ENCODE results near the gene KNDC1.

Gene KNDC1

DNA sequence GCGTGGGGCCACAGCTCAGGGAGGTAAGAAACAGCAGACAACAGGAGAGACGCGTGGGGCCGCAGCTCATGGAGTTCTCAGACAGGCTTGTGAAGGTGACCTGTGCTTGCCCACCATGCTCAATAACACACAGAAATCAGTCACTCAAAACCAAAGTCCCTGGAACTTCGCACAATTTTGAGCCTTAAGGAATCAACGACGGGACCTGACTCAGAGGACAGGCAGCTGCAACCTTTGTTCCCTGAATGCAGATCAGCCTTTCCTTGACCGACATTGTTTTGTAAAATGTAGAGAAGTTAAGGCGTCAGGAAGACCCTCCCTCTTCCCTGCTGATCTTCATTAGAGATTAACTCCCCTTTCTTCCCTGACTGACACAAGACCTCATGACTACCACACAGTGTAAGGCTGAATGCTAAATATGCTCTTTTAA, 8.5 kb upstream of the KNDC1 start:
- no peak overlapping the region for H3K4me3 ChIP-seq (replicated peaks in 1 of 2; ENCODE audit: low read depth in 2 of 2, low read length in 2 of 2)
- DNase-seq (ENCODE audit: low read depth in 2 of 2) = no peak
- TF ChIP-seq, protein P1, sequence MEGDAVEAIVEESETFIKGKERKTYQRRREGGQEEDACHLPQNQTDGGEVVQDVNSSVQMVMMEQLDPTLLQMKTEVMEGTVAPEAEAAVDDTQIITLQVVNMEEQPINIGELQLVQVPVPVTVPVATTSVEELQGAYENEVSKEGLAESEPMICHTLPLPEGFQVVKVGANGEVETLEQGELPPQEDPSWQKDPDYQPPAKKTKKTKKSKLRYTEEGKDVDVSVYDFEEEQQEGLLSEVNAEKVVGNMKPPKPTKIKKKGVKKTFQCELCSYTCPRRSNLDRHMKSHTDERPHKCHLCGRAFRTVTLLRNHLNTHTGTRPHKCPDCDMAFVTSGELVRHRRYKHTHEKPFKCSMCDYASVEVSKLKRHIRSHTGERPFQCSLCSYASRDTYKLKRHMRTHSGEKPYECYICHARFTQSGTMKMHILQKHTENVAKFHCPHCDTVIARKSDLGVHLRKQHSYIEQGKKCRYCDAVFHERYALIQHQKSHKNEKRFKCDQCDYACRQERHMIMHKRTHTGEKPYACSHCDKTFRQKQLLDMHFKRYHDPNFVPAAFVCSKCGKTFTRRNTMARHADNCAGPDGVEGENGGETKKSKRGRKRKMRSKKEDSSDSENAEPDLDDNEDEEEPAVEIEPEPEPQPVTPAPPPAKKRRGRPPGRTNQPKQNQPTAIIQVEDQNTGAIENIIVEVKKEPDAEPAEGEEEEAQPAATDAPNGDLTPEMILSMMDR (IDR thresholded peaks at IDR 0.05; ENCODE audit: low read depth, low read length) = no peak

DNA sequence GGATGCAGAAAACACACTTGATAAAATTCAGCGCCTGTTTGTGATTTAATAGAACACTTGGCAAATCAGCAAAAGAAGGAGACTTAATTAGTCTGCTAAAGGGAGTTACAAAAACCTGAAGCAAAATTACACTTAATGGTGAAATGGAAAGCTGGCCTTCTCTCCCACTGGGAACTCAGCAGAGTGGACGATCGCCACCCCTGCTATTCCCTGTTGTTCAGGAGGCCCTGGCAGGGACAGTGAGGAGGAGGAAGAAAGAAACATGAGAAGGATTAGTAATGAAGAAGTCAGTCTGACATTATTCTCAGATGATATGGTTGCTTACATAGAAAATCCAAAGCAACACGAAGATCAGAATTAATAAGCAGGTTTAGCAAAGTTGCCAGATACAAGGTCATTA, 5.6 kb upstream of the KNDC1 start:
- H3K4me3 ChIP-seq (replicated peaks in 1 of 2; ENCODE audit: low read depth in 2 of 2, low read length in 2 of 2) = no peak overlapping the region
- TF ChIP-seq, protein P1 (IDR thresholded peaks at IDR 0.05; ENCODE audit: low read depth, low read length) = no peak
- no peak for DNase-seq (ENCODE audit: low read depth in 2 of 2)

DNA sequence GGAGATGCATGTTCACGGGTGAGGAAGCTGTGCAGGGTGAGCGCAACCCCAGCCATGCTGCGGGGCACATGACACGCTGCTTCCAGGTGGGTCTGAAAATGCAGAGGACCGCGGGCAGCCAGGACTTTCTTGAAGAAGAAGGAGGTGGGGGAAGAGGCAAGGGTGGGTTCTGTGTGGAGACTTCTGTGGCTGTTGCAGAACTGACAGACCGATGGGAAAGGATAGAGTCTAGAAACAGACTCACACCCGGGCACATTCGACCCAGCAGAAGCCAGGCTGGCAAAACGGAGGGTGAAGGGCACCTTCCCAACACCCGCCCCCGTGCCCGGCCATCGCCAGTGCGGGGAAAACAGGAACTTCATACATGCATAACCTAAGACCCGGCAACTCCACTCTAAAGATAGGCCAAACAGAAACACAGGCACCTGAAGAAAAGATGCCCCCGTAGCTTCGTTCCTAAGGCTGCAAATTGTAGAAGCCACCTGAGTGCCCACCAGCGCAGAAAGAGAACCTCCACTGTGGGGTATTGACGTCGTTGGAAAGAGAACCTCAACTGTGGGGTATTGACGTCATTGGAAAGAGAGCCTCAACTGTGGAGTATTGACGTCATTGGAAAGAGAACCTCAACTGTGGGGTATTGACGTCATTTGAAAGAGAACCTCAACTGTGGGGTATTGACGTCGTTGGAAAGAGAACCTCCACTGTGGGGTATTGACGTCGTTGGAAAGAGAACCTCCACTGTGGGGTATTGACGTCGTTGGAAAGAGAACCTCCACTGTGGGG, 4.8 kb upstream of the KNDC1 start:
- H3K4me3 ChIP-seq (replicated peaks in 1 of 2; ENCODE audit: low read depth in 2 of 2, low read length in 2 of 2) = no peak overlapping the region
- TF ChIP-seq, protein P1 (IDR thresholded peaks at IDR 0.05; ENCODE audit: low read depth, low read length) = no peak
- DNase-seq (ENCODE audit: low read depth in 2 of 2) = no peak

DNA sequence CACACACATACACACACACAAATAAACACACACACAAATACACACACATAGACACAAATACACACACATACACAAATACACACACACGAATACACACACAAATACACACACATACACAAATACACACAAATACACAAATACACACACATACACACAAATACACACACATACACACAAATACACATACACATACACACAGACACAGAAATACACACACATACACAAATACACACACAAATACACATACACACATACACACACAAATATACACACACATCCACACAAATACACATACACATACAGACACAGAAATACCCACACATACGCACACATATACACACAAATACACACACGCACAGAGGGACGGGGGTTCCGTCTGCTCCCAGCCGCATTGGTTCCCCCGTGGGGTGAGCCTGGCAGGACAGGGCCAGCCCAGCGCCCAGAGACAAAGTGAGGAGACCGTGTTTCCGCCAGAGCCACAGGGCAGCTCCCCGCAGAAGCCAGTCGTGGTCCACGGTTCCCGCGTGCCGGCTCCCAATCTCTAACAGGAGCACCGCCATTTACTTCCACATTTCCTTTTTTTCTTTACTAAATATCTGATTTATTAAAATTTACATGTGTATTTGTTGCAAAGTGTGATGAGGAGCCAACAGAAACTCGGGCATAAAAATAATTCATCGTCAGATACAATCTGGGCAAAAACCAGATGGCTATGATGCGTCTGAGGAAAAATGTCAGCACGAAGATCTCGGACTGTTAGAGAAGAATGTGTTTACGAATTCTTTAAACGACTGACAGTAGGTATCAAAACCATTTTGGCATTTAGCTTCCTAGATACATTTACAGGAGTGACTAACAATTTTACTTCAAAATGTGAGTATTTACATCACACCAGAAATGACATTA, 3.1 kb upstream of the KNDC1 start:
- TF ChIP-seq, protein P1 (IDR thresholded peaks at IDR 0.05; ENCODE audit: low read depth, low read length) = no peak
- no peak for DNase-seq (ENCODE audit: low read depth in 2 of 2)
- no peak overlapping the region for H3K4me3 ChIP-seq (replicated peaks in 1 of 2; ENCODE audit: low read depth in 2 of 2, low read length in 2 of 2)

DNA sequence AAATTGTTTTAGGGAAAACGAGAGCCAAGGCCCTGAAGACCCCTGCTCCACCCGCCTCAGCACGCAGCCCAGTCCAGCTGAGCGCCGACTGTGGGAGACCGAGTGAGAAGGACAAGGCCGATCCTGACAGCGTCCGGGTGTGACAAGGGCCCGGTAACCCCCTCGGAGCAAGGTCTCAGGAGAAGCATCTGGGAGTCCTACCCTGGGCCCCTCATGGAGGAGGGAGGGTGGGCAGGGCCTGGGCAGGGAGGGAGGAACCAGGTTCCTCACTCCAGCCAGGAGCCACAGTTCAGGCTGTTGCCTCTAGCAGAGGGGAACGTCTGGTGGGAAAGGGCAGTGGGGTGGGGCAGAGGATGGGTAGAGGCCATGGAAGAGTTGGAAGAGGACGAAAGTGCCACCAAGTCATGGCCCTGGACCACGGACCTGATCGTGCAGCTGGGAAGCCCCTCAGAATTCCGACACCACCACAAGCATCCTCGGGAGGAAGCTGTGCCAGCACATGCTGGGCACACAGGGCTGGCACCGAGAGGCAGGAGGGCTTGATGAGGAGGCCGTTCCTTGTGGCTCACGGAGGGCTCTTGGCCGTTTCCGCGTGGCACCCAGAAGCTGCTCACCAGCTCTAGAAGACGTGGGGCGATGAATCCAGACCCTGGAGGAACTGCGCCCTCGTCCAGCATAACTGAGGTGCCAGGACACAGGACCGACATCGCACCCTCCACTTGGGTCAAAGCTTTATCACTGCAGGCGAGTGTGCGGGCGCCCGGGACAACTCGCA, 2.2 kb upstream of the KNDC1 start:
- H3K4me3 ChIP-seq (replicated peaks in 1 of 2; ENCODE audit: low read depth in 2 of 2, low read length in 2 of 2) = no peak overlapping the region
- no peak for DNase-seq (ENCODE audit: low read depth in 2 of 2)
- TF ChIP-seq, protein P1 (IDR thresholded peaks at IDR 0.05; ENCODE audit: low read depth, low read length) = no peak

DNA sequence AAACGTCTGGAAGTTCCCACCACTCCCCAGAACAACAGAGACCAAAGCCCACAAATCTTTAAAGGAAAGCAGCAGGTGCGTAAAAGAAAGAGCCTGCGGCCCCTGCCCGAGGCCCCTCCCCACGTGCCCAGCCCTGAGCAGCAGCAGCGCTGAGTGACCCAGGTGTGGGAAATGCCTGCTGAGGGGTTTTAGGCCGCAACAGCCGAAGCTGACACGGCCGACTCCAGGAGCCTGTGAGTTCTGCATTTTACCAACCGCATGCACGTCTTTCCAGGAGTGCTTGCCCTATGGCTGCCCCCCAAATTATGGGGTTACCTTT, 1.6 kb upstream of the KNDC1 start:
- TF ChIP-seq, protein P1 (IDR thresholded peaks at IDR 0.05; ENCODE audit: low read depth, low read length) = no peak
- no peak overlapping the region for H3K4me3 ChIP-seq (replicated peaks in 1 of 2; ENCODE audit: low read depth in 2 of 2, low read length in 2 of 2)
- DNase-seq (ENCODE audit: low read depth in 2 of 2) = no peak
